GM19438 (cell line): ENCODE measurements around the gene SLC12A3.

Experiments
- ATAC-seq: cut with Tn5 transposase; IDR thresholded peaks from one replicate; pipeline ENCODE4 v1.9.1; 2021; ENCODE audit warnings: low read depth; ENCODE audit not compliant: unreplicated experiment

The SLC12A3 gene

DNA sequence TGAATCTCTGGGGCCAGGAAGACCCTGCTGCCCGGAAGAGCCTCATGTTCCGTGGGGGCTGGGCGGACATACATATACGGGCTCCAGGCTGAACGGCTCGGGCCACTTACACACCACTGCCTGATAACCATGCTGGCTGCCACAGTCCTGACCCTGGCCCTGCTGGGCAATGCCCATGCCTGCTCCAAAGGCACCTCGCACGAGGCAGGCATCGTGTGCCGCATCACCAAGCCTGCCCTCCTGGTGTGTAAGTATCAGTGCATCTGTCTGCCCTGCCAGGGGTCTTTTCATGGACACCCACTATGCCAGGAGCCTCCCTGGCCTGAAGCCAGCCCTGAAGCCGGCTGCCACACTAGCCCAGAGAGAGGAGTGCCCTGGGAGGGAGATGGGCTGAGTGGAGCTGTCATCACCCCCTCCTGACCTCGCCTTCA, 96.9 kb downstream of the SLC12A3 start, which contains the start of gene CETP:
TSS of gene CETP (plus strand) at position 100 of the 431 bp plus-strand sequence. CDS start at position 130, 30 bp downstream.
- no peak for ATAC-seq

DNA sequence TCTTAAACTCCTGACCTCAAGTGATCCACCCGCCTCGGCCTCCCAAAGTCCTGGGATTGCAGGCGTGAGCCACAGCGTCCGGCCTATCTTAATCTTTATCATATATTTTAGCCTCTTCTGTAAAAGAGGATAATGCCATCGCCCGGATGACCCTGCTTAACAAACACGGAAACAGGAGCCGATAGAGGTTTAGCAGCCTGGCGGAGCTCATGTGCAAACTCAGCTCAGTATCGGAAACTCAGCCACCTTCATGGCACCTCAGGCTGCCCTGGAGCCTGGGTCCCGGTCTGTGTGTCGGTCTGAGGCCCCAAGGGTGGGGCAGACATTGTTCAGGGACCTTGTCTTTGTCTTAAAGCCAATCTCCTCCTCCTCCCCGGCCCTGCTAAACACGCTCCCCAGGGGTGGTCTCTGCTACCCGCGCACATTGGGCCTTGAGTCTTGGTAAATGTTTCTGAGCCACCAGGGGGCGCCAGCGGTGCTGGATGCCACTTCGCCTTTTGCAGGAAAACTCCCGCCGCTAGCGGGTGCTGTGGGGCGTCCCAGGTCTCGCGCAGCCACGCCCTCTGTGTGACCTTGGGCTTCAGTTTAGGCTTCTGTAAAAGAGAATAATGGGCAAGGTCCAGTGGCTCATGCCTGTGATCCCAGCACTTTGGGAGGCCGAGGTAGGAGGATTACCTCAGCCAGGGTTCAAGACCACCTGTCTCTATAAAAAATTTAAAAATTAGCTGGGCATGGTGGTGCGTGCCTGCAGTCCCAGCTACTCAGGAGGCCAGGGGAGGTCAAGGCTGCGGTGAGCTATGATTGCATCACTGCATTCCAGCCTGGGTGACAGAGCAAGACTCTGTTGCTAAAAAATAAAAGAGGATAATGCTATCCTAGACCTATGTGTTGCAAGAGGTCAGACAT, 99.5 kb downstream of the SLC12A3 start:
- no peak for ATAC-seq
